Lung microvascular endothelial cell (primary cell): ENCODE data around the gene APLP1. TPM values are rescaled to one million over a fixed set of nuclear protein-coding genes. Genes with fewer than 3 reads are reported as not detected.
"Not testable (repeated sequence)": the region's sequence is repeated elsewhere in the genome, so short reads cannot be mapped to it uniquely, and the experiment has no call there.

Experiments
- DNase-seq, 2 donors: peaks; one replicate each; pipeline versions ENCODE4 v3.0.0 to v3.0.0-alpha.2; 2010; ENCODE audit warnings: low read depth in 2 of 2
- total RNA-seq: library from RNA; depleted of rRNA; stranded (reverse); fragments of >200 nt; gene quantifications from 2 replicates; pipeline ENCODE4 v1.2.1, GENCODE V29; 2014

APLP1 gene
- total RNA-seq, 1 donor from 2014 or later: 1.2 TPM

- DNase-seq: no peak
Measured at GRCh38 chr19:35852029-35852780, 16.2 kb upstream of the APLP1 start, which contains the start of gene NPHS1. Gene NPHS1 (minus strand): TSS chr19:35852504. CDS start chr19:35851837, 667 bp downstream.

GRCh38 chr19:35853038-35853756 is 15.2 kb upstream of the APLP1 start:
- no peak for DNase-seq

DNA sequence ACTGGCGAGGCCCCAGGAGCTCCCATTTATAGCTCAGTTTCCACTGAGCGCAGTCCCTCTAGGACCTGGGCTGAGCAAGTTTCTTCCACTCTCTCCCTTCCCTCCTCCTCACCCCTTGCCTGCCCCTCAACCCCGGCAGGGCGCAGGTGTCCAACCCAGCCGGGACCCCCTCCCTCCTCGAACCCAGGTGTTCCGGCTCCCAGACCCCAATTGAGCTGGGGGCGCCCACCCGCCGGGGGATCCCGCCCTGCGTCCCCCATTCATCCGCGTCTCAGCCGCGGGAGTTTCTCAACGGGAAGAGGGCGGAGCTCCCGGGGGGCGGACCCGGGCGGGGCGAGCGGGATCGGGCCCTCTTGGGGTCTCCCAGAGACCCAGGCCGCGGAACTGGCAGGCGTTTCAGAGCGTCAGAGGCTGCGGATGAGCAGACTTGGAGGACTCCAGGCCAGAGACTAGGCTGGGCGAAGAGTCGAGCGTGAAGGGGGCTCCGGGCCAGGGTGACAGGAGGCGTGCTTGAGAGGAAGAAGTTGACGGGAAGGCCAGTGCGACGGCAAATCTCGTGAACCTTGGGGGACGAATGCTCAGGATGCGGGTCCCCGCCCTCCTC is 11.7 kb upstream of the APLP1 start, which contains the start of gene KIRREL2:
Gene KIRREL2, plus strand, starts transcription at position 366 of the 604 bp plus-strand sequence. Its CDS starts 209 bp downstream, at position 575.
- DNase-seq: no peak

DNA sequence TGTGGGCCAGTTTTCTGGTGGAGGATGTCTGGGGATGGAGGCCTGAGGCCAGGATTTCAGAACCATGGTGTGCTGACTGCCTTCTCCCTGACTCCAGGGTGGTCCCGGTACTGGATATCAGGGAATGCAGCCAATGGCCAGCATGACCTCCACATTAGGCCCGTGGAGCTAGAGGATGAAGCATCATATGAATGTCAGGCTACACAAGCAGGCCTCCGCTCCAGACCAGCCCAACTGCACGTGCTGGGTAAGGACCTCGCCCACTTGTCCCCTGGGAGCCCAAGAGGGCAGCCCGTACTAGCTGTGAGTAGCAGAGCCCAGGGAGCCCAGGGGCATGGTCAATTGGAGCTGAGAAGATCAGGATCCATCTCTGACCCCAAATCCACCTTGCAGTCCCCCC is 10.1 kb upstream of the APLP1 start:
- no peak for DNase-seq

GRCh38 chr19:35859414-35859813 is 9.0 kb upstream of the APLP1 start:
- DNase-seq: no peak

DNA sequence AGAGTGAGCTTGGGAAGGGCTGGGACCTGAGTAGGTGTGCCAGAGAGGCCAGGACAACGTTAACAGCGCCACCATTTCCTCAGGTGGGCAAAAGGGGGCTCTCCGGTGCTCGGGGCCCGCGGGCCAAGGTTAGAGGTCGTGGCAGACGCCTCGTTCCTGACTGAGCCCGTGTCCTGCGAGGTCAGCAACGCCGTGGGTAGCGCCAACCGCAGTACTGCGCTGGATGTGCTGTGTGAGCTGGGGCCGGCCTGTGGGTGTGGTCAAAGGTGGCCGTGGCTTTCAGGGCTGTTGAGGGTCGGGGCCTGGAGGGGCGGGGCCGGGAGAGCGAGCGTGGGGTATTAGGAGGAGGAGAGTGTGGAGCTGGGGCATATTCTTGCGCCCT is 7.9 kb upstream of the APLP1 start:
- DNase-seq: no peak

DNA sequence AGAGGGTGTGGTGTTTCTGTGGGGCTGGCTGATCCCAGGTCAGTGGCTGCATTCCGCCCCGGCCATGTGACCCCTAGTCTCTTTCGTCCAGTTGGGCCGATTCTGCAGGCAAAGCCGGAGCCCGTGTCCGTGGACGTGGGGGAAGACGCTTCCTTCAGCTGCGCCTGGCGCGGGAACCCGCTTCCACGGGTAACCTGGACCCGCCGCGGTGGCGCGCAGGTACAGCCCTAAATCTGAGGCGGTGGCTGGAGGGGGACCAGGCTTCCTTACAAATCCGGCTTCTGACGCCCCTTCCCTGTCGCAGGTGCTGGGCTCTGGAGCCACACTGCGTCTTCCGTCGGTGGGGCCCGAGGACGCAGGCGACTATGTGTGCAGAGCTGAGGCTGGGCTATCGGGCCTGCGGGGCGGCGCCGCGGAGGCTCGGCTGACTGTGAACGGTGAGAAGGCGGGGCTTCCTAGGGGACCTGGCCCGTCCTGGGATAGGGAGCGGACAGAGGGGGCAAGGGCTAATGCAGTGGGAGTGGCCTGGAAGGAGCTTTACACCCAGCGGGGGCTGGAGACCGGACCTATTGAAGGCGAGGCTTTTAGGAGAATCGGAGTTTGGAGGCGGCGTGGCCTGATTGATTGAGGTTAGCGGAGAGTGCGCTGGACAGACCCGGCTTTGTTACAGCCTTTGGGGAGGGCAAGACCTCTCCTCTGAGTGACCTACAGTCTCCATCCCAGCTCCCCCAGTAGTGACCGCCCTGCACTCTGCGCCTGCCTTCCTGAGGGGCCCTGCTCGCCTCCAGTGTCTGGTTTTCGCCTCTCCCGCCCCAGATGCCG is 7.3 kb upstream of the APLP1 start:
- DNase-seq: peak in 1 of 2 donors; percentile 20

DNA sequence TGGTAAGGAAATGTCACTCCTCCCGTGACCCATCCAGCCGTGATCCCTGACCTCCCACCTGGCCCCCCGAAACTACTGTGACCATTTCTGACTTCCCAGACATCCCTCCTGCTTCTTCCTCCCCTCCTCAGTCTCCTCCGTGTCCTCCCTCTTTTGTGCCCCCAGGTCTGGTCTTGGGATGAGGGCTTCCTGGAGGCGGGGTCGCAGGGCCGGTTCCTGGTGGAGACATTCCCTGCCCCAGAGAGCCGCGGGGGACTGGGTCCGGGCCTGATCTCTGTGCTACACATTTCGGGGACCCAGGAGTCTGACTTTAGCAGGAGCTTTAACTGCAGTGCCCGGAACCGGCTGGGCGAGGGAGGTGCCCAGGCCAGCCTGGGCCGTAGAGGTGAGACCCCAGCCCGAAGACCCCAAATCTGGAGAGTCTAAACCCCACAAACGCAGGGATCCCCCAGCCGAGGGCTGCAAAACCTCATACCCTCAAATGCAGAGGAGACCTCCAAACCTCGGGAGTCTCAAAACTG is 6.7 kb upstream of the APLP1 start:
- DNase-seq: no peak

DNA sequence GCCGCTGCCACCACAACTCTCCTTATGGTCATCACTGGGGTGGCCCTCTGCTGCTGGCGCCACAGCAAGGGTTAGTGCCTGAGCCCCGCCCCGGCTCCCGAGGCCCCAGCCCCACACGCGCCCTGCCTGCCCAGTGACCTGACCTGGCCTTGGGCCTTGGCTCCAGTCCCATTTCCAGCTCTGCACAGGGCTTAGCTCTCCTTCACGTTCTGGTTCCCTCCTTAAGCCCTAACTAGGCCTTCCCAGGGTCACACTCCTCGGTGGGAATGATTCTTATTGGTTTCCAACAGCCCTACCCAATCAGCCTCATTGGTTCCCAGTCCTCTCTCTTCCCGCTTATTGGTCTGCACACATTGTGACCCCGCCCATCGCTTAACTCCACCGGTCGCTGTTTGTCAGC is 5.8 kb upstream of the APLP1 start:
- no peak for DNase-seq

GRCh38 chr19:35863018-35863417 is 5.4 kb upstream of the APLP1 start:
- no peak for DNase-seq

DNA sequence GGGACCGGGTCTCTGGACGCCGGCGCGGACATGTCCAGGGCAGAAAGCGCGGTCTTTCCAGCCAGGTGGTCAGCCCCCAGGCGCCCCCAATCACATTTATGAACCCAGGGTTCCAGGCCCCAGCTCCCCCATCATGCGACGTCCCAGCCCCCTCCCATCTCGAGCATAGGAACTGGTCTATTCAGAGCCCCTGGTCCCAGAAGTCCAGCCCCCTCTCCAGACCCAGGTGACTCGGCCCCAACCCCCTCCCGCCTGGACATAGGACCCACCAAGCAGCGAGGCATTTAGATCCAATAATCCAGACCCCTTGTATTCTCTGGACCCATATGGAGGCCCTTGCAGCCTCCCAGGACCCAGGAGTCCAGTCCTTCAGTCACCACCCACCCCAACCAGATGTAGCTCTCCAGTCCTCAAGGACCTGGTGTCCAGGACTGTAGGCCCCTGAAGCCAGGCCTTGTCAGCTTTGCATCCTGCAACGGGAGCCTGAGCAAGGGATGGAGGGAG is 501 bp downstream of the APLP1 start:
- no peak for DNase-seq

DNA sequence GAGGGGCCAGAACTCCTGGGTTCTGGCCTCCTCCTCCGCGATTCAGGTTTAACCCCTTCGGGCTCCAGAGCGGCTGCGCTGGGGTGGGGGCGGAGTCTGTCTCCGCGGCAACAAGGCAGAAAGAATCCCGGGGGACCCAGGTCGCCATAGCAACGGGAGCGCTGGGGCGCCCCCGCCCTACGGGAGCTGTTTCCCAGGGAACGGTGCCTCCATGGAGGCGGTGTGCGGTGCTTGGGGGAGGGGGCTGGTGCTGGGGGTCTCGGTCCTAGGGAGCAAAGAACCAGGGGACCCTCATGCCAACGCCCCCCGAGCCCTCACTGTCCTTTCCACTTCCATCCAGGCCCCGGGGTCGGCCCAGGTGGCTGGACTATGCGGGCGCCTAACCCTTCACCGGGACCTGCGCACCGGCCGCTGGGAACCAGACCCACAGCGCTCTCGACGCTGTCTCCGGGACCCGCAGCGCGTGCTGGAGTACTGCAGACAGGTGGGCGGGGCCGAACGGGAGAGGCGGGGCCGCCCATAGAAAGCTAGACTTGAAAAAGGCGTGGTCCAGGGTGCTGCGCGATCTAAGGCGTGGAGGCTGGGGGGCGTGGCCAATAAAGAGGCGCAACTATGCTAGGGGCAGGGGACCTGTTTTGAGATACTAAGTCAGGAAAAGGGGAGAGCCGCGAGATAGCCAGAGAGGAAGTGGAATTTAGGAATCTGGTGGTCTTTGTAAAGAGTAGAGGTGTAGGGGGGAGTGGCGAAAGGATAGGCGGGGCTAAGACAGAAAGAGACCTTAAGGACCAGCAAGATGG is 1.2 kb downstream of the APLP1 start:
- peak; percentile 73 to 74 for DNase-seq

DNA sequence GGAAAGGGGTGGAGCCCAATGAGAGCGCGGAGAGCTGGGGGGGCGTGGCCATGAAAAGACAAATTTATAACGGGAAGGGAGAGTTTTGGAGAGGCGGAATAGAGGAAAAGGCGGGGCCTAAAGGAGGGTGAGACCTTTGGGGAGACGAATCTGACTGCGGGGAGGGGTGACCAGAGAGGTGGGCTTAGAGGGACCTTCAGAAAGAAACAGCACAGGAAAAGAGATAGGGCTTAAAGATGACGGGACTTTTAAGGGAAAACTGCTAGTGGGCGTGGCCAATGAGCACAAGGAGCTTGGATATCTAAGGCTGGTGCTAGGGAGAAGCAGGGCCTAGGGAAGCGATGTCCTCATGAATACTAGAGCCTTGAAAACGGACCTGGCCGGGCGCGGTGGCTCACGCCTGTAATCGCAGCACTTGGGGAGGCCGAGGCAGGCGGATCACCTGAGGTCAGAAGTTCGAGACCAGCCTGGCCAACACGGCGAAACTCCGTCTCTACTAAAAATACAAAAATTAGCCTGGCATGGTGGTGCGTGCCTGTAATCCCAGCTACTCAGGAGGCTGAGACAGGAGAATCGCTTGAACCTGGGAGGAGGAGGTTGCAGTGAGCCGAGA is 1.9 kb downstream of the APLP1 start:
- DNase-seq: not testable (repeated sequence)

GRCh38 chr19:35870798-35871197 is 2.4 kb downstream of the APLP1 start:
- no peak for DNase-seq

DNA sequence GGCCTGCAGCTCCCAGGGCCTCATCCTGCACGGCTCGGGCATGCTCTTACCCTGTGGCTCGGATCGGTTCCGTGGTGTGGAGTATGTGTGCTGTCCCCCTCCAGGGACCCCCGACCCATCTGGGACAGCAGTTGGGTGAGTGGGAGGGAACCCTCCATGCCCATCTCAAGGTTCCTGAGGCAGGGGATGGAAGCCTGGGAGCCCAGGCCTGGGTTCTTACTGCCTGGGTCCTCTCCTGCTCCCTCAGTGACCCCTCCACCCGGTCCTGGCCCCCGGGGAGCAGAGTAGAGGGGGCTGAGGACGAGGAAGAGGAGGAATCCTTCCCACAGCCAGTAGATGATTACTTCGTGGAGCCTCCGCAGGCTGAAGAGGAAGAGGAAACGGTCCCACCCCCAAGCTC is 3.2 kb downstream of the APLP1 start:
- no peak for DNase-seq

GRCh38 chr19:35872180-35872579 is 3.8 kb downstream of the APLP1 start:
- no peak for DNase-seq

DNA sequence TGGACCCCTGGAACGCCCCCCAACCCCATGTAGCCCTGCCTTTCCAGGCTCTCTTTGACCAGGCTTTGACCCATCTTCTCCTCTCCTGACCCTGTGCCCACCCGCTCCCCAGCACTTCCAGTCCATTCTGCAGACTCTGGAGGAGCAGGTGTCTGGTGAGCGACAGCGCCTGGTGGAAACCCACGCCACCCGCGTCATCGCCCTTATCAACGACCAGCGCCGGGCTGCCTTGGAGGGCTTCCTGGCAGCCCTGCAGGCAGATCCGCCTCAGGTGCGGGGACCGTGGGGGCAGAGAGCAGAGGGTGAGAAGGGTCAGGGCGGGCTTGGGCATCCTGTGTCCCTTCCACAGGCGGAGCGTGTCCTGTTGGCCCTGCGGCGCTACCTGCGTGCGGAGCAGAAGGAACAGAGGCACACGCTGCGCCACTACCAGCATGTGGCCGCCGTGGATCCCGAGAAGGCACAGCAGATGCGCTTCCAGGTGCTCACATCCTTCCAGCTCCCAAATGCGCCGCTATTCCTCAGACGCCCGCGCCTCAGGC is 6.1 kb downstream of the APLP1 start:
- DNase-seq: no peak

DNA sequence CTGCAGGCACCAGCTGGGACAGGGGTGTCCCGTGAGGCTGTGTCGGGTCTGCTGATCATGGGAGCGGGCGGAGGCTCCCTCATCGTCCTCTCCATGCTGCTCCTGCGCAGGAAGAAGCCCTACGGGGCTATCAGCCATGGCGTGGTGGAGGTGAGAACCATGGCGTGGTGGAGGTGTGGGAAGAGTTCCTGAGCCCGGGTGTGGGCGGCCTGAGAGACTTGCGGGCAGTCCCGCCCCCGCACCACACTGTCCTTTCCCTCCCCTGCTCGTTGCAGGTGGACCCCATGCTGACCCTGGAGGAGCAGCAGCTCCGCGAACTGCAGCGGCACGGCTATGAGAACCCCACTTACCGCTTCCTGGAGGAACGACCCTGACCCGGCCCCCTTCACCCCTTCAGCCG is 10.7 kb downstream of the APLP1 start:
- no peak for DNase-seq

DNA sequence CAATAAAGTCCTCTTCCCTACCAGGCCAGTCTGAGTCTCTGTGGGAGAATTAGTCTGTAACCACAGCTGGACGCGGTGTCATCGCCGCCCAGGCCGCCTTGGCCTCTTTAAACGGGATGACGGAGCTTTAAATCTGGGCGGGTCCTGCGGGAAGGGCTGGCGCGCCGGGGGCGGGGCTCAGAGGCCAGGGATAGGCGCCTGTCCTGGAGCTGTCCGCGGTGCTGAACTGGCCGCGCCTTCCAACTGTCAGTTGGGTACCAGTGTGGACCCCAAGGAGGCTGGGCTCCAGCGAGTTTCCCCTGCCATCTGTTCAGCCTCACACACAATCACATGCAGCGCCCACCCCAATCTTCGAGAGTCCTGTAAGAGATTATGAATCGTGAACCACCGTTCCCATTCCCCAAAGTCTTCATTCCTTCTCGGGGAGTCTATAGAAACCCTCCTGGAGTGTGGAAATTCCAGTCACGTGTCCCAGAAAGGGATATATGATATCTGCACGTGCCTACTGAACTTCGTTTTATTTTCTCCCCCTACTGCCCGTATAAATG is 11.5 kb downstream of the APLP1 start:
- peak; percentile 85 to 90 for DNase-seq
